ENCODE data around the gene ARHGDIG.

ARHGDIG gene

GRCh38 chr16:284204-285120 lies 4.1 kb downstream of the ARHGDIG start:
- TF ChIP-seq ZFX (IDR thresholded peaks at IDR 0.05): no peak
- no peak for TF ChIP-seq CTCF (conservative IDR thresholded peaks at IDR 0.05)
- H3K27ac ChIP-seq: no peak overlapping the region

- H3K27ac ChIP-seq: no peak overlapping the region
- TF ChIP-seq ZFX (IDR thresholded peaks at IDR 0.05) (no peak), CTCF (conservative IDR thresholded peaks at IDR 0.05) (no peak)
Measured at GRCh38 chr16:285146-286055, 5.0 kb downstream of the ARHGDIG start.

GRCh38 chr16:286491-287297 lies 6.3 kb downstream of the ARHGDIG start:
- H3K27ac ChIP-seq: no peak overlapping the region
- TF ChIP-seq ZFX (IDR thresholded peaks at IDR 0.05) (no peak), CTCF (conservative IDR thresholded peaks at IDR 0.05) (no peak)

GRCh38 chr16:287298-287811 lies 7.0 kb downstream of the ARHGDIG start:
- TF ChIP-seq ZFX (IDR thresholded peaks at IDR 0.05) (no peak), CTCF (conservative IDR thresholded peaks at IDR 0.05) (no peak)
- H3K27ac ChIP-seq: no peak overlapping the region

GRCh38 chr16:287981-288920 lies 7.9 kb downstream of the ARHGDIG start:
- no peak for TF ChIP-seq CTCF (conservative IDR thresholded peaks at IDR 0.05)
- TF ChIP-seq ZFX (IDR thresholded peaks at IDR 0.05): no peak

GRCh38 chr16:289395-289997 lies 9.1 kb downstream of the ARHGDIG start:
- TF ChIP-seq CTCF (conservative IDR thresholded peaks at IDR 0.05) (no peak), ZFX (IDR thresholded peaks at IDR 0.05) (no peak)

More at GRCh38 chr16:287981-288920, 7.9 kb downstream of the ARHGDIG start:
- no peak overlapping the region for H3K27ac ChIP-seq

More at GRCh38 chr16:289395-289997, 9.1 kb downstream of the ARHGDIG start:
- no peak overlapping the region for H3K27ac ChIP-seq
